ENCODE results near the gene CIZ1.

Gene CIZ1

DNA sequence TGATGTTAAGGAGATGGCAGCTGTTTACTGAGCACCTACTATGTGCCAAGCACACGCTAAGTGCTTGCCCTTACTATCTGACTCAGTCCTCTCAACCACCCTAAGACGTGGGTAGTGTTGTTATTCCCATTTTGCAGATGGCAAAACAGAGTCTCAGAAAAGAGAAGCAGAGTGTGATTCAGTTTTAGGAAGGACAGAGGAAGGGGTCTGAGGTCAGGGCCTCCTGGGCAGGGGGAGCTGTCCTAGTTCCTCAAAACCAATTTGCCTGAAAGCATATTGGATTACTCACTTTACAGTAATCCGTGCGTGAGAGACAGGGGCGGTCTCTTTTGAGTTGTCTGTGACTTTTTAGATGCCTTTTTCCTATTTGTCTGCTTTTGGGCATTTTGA, 35.0 kb upstream of the CIZ1 start:
- DNase-seq (ENCODE audit: low spot score): no peak
- TF ChIP-seq, protein P1, sequence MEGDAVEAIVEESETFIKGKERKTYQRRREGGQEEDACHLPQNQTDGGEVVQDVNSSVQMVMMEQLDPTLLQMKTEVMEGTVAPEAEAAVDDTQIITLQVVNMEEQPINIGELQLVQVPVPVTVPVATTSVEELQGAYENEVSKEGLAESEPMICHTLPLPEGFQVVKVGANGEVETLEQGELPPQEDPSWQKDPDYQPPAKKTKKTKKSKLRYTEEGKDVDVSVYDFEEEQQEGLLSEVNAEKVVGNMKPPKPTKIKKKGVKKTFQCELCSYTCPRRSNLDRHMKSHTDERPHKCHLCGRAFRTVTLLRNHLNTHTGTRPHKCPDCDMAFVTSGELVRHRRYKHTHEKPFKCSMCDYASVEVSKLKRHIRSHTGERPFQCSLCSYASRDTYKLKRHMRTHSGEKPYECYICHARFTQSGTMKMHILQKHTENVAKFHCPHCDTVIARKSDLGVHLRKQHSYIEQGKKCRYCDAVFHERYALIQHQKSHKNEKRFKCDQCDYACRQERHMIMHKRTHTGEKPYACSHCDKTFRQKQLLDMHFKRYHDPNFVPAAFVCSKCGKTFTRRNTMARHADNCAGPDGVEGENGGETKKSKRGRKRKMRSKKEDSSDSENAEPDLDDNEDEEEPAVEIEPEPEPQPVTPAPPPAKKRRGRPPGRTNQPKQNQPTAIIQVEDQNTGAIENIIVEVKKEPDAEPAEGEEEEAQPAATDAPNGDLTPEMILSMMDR (IDR thresholded peaks at IDR 0.05; ENCODE audit: extremely low read depth, insufficient read depth, missing control alignments): no peak
- in situ Hi-C loops (cut with MboI; ENCODE audit: low pct_unique_long_range_greater_than_20kb, low sequenced_read_pairs, unreplicated experiment): no loop called here

DNA sequence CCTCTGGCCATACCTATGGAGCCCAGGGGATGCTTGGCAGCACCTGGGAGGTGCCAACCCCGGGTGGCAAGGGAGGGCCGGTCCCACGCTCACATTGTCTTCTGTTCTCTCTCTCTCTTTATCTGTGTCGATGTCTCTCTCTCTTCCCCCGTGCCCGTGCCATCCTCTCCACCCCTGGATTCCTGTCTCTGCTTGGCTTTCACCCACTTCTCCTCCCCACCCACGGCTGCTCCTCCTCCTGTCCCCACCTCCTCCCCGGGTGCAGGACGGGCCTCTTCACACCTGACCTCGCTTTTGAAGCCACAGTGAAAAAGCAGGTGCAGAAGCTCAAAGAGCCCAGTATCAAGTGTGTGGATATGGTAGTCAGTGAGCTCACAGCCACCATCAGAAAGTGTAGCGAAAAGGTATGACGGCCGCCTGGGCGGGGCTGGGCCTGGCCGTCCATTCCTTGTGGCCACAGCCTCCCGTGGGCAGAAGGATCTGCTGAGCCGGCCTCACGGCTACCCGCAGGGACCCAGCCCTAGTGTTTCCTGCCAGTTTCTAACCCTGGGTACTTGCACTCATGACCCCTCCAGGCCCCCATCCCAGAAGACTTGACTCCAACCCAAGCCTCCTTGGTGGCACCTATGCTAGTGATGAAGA, 34.5 kb upstream of the CIZ1 start:
- in situ Hi-C loops (cut with MboI; ENCODE audit: low pct_unique_long_range_greater_than_20kb, low sequenced_read_pairs, unreplicated experiment): no loop called here
- TF ChIP-seq, protein P1 (IDR thresholded peaks at IDR 0.05; ENCODE audit: extremely low read depth, insufficient read depth, missing control alignments): no peak
- no peak for DNase-seq (ENCODE audit: low spot score)

DNA sequence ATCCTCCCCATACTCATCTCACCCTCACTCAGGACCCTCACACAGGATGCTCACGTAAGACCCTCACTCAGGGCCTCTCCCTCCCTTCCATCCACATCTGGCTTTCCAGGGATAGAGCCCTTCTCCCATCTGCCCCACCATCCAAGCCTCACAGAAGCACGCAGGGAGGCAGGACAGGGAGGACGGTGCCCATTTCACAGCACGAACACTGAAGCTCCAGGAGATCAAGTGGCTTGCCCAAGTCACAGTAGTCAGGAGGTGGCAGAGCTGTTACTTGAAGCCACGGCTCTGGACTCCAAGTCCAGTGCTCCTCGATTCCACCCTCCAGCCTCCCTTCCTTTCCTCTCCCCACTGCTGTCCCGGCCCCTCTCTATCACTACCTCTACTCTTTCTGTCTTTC, 33.5 kb upstream of the CIZ1 start:
- TF ChIP-seq, protein P1 (IDR thresholded peaks at IDR 0.05; ENCODE audit: extremely low read depth, insufficient read depth, missing control alignments): no peak
- DNase-seq (ENCODE audit: low spot score): no peak
- in situ Hi-C loops (cut with MboI; ENCODE audit: low pct_unique_long_range_greater_than_20kb, low sequenced_read_pairs, unreplicated experiment): no loop called here

DNA sequence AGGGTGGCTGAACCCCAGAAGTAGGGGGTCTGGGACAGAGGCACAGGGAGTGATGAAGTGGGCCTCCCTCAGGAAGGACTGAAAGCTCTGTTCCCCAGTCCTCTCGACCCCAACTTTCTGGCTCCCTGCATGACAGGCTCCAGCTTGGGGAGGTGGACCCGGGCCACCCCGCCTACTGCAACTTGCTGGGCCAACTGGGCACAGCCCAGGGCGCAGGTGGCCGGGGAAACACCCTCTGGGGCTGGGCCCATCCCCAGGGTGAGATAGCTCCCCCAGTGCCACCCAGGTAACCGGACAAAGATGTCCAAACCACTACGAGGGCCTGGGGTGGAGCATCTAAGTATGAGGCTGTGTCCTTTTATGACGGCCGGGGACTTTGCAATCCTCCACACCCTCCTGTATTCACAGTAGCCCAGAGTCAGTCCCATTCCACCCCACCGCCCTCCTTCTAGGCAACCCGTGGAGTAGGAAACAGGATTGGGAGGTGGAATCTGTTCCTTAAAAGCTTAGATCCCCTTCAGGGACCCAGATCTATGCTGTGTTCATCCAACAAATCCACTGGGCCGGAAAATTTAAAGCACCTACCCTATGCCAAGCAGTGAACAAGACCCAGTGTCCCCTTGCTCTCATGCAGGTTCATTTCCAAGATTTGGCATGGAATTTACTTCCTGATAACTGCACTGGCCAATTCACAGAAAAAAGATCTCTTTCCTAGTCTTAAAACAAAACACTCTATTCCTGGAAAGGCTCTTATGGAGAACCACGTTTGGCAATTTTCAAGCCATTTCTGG, 31.7 kb upstream of the CIZ1 start:
- TF ChIP-seq, protein P1 (IDR thresholded peaks at IDR 0.05; ENCODE audit: extremely low read depth, insufficient read depth, missing control alignments): no peak
- in situ Hi-C loops (cut with MboI; ENCODE audit: low pct_unique_long_range_greater_than_20kb, low sequenced_read_pairs, unreplicated experiment): no loop called here
- DNase-seq (ENCODE audit: low spot score): no peak

DNA sequence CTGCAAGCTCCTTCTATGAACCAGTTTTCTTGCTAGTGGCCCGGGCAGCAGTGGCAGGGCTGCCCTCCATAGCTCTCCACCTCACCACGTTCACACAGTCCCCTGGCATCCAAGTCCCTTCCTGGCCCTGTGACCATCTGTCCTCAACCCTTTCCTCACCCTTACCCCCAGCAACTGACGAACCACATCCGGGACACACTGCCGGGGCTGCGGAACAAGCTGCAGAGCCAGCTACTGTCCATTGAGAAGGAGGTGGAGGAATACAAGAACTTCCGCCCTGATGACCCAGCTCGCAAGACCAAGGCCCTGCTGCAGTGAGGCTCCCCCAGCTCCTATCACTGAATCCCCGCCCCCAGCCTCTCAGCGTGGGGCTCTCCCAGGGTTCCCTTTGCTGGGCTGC, 30.7 kb upstream of the CIZ1 start:
- TF ChIP-seq, protein P1 (IDR thresholded peaks at IDR 0.05; ENCODE audit: extremely low read depth, insufficient read depth, missing control alignments): no peak
- DNase-seq (ENCODE audit: low spot score): no peak
- in situ Hi-C loops (cut with MboI; ENCODE audit: low pct_unique_long_range_greater_than_20kb, low sequenced_read_pairs, unreplicated experiment): no loop called here

DNA sequence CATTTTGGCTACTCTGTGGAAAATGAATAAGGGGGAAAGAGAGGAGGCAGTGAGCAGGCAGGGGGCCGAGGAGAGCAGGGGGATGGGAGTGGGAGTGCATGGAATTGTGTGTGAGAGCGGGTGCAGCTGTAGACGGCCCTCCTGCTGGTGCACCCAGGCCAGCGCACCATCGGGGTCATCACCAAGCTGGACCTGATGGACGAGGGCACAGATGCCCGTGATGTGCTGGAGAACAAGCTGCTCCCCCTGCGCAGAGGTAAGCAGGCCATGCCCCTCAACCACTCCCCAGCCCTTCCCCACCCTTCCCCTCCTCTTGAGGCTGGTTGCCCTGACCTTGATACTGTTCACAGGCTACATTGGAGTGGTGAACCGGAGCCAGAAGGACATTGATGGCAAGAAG, 28.5 kb upstream of the CIZ1 start:
- TF ChIP-seq, protein P1 (IDR thresholded peaks at IDR 0.05; ENCODE audit: extremely low read depth, insufficient read depth, missing control alignments): no peak
- in situ Hi-C loops (cut with MboI; ENCODE audit: low pct_unique_long_range_greater_than_20kb, low sequenced_read_pairs, unreplicated experiment): no loop called here
- no peak for DNase-seq (ENCODE audit: low spot score)

Measured in GM13977 (cell line).